Stimulated activated CD8-positive, alpha-beta memory T cell treated with anti-CD3 and anti-CD28 coated beads, Interleukin-12 subunit alpha, Interleukin-12 subunit beta, amount 100 ng/mL, for 24 hours (primary cell): ENCODE results near the gene ZNF626.
"Not testable (repeated sequence)": the region's sequence is repeated elsewhere in the genome, so short reads cannot be mapped to it uniquely, and the experiment has no call there.

Experiments
- DNase-seq: peaks from one replicate; pipeline ENCODE4 v3.0.0-alpha.2; 2020; ENCODE audit errors: extremely low read depth

Gene ZNF626

DNA sequence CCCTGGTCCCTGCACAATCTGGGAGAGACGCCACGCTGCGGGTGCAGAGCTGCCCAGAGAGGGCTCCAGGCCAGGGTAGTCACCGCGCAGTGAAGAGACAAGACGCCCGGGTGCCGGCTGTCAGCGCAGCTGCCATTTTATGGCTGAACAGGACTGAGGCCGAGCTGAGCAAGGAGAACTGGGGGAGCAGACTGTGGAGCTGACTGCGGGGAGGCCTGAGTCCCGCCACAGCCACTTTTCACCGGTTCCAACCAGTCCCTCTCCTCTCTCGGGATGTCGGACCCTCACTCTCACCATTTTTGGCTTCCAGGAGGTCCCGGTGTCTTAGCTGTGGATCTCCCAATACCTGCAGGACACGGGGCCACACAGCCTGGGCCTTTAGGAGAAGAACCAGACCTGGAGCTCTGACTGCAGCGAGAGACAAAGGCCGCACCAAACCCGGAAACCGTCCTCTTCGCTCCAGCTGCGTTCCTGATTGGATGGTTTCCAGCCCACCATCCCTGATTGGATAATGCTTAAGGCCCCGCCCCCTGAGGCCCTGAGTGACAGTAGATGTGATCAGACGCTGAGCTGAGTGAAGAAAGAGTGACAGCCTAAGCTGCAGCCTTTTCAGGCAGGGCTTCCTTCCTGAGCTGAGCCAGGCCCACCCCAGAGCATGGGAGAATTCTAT is at the start of gene ZNF626:
ZNF626 (minus strand) TSS at position 422 of the 670 bp plus-strand sequence; CDS start at position 297, 125 bp downstream.
- DNase-seq, result peak; percentile 76

DNA sequence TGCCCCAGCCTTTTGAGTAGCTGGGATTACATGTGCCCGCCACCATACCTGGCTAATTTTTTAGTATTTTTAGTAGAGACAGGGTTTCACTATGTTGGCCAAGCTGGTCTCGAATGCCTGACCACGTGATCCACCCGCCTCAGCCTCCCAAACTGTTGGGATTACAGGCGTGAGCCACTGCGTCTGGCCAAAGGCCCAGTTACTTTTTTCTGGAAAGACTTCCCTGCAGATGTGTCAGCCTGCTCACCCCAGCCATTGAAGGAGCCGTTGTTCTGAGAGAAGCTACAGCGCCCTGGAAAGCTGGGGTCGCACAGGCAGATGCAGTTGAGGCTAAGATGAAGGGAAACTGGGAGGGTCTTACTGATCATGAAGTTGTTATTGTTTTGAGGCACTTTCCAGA is 7.9 kb upstream of the ZNF626 start:
- DNase-seq, result no peak

DNA sequence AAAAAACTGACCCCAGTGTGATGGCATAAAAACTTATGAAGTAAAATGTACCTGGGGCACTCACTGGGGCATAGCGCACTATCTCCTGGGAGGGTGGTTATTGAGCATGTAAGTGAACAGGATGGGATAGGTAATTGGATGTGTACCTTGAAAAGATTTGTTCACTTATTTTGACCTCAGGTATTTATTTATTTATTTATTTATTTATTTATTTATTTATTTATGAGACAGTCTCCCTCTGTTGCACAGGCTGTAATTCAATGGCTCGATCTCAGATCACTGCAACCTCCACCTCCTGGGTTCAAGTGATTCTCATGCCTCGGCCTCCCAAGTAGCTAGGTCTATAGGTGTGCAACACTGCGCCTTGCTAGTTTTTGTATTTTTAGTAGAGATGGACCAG is 5.9 kb upstream of the ZNF626 start:
- DNase-seq, result no peak

DNA sequence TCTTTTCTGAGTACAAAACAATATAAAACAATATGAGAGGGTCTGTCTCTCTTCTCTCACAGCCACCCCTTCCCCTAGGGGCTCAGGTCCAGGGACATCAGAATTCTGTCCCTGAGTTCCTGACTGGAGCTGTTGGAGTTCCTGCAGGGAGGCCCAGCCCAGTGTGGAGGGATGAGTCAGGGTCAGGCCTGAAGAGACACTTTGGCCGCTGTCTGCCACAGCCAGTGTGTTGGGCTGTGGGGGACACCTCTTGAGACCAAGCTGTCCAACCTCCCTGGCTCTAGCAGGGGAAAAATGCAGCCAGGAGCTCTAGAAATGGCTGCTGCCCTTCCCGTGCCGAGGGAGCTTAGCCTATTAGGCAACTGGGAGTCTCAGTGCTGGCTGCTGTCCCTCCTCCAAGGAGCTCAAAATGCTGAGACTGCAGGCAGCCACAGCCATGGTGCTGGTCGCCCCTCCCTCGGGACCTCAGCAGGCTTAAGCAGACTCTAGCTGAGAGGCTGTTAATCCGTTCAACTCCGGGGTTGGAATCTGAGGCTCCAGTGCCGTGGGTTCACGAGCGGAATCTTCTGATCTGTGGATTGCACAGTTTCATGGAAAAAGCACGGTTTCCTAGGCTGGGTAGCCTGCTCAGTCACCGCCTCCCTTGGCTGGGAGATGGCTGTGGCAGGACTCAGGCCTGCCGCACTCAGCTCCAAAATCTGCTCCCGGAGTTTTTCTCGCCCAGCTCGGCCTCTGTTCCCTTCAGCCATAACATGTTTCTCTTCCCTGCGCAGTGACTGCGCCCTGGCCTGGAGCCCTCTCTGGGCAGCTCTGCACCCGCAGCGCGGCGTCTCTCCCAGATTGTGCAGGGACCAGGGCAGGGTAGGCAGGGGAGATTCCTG is 3.8 kb upstream of the ZNF626 start:
- DNase-seq, result no peak

DNA sequence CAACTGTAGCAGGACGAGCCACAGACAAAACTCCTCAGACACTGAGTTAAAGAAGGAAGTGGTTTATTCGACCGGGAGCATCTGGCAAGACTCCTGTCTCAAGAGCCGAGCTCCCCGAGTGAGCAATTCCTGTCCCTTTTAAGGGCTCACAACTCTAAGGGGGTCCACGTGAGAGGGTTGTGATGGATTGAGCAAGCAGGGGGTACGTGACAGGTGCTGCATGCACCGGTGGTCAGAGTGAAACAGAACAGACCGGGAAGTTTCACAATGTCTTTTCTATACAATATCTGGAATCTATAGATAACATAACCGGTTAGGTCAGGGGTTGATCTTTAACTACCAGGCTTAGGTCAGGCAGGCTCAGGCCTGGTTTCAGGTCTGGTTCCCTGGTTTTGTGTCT is 3.1 kb upstream of the ZNF626 start:
- DNase-seq, result not testable (repeated sequence)

DNA sequence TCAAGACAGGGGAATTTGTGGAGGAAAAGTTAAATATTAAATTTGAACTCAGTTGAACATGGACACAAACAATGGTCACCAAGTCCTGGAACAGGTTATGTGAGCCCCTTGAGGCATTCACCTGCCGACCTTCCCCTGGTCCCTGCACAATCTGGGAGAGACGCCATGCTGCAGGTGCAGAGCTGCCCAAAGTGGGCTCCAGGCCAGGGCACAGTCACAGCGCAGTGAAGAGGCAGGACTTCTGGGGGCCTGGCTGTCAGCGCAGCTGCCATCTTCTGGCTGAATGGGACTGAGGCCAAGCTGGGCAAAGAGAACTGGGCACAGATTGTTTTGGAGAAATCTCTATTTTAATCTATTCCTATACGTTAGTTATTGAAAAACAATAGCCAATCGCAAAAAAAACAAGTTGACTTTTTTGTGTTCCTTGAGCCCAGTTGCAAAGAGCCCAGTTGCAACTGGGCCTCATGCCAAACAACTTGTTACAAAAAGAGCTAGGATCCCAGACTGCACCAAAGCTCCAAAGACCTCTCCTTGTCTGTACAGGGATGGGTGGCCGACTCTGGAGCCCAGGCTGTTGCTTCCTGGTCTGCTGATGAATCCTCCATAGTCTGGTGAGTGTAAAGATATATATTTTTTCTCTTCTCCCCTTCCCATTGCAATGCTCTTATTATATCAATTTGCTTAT is 1.2 kb upstream of the ZNF626 start:
- DNase-seq, result no peak

DNA sequence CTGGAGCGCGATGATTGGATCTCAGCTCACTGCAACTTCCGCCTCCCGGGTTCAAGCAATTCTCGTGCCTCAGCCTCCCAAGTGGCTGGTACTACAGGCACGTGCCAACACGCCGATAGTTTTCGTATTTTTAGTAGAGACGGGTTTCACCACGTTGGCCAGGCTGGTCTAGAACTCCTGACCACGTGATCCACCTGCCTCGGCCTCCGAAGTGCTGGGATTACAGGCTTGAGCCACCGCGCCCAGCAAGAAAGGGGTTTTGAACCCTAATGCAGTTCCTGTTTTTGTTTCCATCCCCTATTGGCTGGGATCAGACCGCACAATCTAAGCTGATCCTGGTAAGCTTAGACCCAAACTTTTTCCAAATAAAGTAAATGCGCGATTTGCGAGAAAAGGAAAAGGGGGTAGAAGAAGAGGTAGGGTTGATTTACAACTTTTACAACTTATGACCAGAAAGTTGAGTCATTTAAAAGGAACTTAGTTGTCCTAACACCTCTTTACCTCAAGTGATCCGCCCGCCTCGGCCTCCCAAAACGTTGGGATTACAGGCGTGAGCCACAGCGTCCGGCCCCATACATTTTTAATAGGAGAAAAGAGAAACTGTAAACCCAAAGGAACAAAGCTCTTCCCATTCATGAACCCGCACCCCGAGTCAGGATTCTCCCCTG is 764 bp downstream of the ZNF626 start:
- no peak for DNase-seq

DNA sequence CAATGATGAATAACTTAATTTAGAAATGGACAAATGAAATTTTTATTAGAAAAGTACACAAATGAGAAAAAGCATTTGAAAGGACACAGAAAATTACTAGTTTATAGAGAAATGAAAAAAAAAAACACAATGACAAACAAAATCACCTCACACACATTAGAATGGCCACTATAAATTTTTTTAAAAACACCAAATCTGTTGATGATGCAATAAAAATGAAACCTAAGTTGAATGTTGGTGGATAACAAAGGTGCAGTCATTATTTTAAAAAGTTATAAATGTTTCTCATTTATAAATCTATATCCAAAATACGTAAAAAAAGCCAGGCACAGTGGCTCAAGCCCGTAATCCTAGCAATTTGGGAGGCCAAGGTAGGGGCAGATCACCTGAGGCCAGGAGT is 20.8 kb downstream of the ZNF626 start:
- no peak for DNase-seq

DNA sequence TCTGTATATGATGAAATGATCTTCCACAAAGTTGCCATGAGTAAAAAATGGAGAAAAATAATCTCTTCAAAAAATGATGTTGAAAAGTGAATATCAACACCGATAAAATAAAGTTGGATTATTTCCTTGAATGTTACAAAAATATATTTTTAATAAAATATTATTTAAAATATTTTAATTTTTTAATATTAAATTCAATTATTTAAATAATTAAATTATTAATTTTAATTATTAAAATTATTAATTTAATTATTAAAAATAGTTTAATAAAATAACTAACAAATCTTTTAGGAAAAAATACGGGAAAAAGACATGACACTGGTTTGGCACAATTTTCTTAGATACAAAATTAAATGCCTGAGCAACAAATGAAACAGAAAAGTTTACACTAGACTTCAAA is 21.3 kb downstream of the ZNF626 start:
- no peak for DNase-seq

DNA sequence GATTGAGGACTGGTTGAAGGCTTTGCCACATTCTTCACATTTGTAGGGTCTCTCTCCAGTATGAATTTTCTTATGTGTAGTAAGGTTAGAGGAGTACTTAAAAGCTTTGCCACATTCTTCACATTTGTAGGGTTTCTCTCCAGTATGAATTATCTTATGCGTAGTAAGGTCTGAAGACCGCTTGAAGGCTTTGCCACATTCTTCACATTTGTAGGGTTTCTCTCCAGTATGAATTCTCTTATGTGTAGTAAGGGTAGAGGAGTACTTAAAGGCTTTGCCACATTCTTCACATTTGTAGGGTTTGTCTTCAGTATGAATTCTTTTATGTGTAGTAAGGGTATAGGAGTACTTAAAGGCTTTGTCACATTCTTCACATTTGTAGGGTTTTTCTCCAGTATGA is 36.8 kb downstream of the ZNF626 start:
- not testable (repeated sequence) for DNase-seq

DNA sequence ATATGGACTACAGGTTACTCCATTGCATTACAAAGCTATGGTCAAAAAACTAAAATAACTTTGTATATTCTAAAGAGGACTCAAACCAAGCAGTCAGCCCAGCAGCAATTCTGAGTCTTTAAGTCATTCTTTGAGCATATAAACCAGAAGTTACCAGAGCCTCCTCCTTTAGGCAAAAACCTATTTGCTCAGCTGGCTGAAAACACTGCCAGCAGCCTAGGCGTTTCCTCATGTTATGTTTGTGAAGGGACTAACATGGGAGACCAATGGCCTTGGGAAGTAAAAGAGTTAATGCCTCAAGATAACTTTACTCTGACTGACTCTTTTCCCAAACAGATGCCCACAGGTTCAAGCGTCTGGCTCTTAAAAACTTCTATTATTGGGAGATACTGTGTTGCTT is 45.3 kb downstream of the ZNF626 start:
- DNase-seq, result no peak

DNA sequence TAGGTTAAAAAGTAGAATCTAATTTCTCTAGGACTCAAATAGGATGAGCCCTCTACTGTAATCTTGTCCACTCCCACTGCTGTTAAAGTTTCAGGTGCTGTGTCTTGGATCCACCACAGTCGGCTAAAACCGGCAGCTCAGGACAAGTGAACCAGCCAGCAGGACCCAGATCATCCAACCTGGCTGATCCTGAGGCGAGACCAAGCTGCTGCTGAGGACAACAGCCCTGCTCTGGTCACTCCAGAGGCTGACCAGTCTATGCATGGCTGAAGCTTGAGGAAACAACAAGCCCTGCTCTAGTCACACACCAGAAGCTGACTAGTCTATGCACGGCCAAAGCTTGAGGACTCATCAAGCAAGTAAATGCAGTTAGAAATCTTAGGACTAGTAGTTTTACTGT is 46.4 kb downstream of the ZNF626 start:
- not testable (repeated sequence) for DNase-seq

DNA sequence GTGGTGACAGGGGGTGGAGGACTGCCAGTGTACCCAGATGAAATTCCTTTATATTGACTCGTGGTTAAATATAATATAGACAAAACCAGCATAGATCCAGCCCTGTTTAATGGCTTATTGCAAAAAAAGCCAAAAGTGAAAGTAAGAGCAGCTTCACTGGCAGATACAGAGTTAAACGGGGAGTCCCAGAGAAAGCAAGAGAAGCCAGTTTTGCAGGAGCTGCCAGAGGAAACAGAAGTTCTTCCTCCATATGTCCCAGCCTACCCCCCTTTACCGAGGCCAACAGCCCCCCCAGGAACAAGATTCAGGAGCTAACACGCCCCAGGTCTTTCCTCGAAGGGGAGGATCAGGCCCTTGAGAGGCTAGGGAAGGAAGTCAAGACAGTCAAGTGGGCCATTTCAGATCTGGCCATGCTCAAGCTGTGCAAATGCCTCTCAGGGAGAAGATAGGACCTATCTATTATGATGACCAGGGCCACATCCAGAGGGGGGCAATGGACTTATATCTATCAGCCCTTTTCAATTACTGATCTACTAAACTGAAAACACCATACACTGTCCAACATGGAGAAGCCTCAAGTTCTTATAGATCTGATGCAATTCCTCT is 48.6 kb downstream of the ZNF626 start:
- no peak for DNase-seq

DNA sequence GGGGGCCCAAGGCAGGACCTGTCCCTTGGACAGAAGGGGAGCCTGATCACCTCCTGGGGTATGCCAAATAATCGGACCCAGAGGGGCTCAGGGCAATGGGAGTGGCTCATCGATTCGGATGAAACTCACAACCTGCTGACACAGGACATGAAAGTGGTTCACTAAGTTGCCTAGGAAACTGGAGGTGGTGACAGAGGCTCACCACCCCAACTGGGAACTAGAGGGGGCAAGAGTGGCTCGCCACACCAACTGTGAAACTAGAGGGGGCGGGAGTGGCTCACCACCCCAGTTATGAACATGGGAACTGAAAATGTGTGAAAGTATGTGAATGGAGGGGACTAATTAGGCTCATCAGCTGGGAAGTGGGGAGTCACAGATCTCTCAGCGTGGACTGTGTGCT is 49.5 kb downstream of the ZNF626 start:
- no peak for DNase-seq

DNA sequence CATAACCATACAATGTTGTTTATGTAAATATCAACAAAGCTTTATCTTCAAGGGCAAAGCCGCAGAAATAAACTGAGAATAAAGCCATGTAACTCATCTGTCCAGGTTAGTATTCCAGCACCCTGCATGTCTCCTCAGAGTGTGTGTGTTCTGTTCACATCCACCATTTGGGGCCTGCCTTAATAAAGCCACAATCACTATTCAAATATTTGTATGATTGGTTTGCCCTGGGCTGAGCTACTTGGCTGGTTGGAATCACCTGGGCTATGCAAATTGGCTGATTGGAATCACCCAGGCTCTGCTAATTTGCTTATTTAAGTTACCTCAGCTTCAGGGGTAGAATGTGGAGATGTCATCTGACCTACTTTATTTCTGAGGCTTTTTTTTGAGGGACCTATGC is 53.4 kb downstream of the ZNF626 start:
- no peak for DNase-seq
